GM21717 (cell line): Measurements from ENCODE around the gene TIMP1.

Source experiments
- ATAC-seq: cut with Tn5 transposase; IDR thresholded peaks from one replicate; pipeline ENCODE4 v1.9.1; 2021; ENCODE audit warnings: mild to moderate bottlenecking, moderate library complexity; ENCODE audit not compliant: unreplicated experiment

Gene TIMP1

GRCh38 chrX:47633689-47634590, 51.7 kb downstream of the TIMP1 start:
- ATAC-seq: no peak

GRCh38 chrX:47634871-47635575, 52.8 kb downstream of the TIMP1 start:
- ATAC-seq: no peak
